ENCODE measurements around the gene CBX4.

CBX4 gene

GRCh38 chr17:79841369-79842135 lies 2.3 kb upstream of the CBX4 start:
- no peak for DNase-seq

- no peak for DNase-seq
These were observed 1.7 kb upstream of the CBX4 start for GRCh38 chr17:79840989-79841286.

DNA sequence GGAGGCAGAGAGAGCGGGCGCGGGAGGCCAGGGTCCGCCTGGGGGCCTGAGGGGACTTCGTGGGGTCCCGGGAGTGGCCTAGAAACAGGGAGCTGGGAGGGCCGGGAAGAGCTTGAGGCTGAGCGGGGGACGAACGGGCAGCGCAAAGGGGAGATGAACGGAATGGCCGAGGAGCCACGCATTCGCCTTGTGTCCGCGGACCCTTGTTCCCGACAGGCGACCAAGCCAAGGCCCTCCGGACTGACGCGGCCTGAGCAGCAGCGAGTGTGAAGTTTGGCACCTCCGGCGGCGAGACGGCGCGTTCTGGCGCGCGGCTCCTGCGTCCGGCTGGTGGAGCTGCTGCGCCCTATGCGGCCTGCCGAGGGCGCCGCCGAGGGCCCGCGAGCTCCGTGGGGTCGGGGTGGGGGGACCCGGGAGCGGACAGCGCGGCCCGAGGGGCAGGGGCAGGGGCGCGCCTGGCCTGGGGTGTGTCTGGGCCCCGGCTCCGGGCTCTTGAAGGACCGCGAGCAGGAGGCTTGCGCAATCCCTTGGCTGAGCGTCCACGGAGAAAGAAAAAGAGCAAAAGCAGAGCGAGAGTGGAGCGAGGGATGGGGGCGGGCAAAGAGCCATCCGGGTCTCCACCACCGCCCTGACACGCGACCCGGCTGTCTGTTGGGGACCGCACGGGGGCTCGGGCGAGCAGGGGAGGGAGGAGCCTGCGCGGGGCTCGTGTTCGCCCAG lies 1.2 kb upstream of the CBX4 start:
- DNase-seq = peak; percentile 15

- no peak for DNase-seq
These were observed 542 bp downstream of the CBX4 start for GRCh38 chr17:79838522-79839274.

GRCh38 chr17:79837888-79838521 lies 1.2 kb downstream of the CBX4 start:
- no peak for DNase-seq

DNA sequence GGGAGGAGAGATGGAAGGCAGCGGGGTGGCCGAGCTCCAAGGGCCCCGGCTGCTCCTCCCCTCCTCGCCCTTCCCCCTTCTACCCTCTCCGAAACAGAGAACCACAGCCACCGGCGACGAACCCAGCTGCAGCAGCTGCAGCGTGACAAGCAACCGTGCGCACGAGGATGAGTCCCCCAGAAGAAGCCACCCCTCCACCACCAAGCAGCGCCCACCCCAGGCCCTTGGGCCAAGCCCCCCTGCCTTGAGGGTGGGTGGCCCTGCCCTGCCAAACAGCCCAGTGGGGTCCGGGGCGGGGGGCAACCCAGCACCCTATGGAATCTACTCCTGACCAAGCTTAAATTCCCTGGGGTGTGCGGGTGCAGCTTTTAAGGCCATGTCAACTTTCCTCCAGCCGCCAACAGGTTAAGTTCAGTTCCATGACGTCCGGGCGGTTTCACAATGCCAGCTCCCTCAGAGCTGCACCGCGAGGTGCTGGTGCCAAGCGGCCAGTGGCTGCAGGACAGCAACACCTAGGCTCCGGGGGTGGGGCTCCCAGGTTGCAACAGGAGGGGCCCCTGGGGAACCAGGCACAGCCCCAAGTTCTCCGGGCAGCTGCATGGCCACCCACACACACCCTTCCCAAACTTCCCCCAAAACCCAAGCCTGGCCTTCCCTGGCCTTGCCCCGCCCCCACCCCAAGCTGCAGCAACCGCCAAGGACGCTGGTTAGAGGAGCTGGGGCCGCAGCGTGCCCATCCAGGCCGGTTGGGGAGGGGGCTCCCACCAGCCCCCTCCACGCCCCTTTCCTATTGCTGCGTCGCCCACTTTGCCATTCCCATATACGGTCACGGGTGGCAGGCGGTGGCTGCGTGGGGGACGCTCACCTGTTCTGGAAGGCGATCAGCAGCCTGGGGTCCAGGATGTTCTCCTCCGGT lies 2.0 kb downstream of the CBX4 start:
- peak; percentile 66 for DNase-seq

GRCh38 chr17:79836510-79836971 lies 2.7 kb downstream of the CBX4 start:
- DNase-seq = no peak

DNA sequence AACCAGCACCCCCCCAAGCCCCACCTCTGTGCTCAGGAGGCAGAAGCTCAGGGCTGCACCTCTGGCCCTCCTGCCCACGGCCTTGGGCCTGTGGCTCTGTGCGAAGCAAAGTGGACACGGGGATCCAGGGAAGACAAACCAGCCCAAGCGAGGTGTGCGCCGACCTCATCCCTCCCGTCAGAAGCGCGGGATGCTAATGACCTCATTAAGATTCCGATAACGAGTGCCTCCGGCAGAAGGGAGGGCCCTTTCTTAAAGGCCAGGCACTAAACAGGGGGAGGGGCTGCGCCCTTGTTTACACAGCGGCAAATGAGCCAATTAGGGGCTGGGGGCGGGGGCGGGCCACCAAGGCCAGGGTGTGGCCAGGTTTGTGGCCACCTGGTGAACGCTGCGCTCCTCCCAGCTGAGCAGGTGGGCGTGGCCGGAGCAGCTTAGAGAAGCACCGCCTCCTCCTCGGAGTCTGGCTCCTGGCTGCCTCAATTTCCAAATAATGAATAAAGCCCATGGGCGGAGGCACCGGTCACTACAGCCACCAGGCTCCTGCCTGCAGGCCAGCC lies 3.2 kb downstream of the CBX4 start:
- peak; percentile 92 for DNase-seq

DNA sequence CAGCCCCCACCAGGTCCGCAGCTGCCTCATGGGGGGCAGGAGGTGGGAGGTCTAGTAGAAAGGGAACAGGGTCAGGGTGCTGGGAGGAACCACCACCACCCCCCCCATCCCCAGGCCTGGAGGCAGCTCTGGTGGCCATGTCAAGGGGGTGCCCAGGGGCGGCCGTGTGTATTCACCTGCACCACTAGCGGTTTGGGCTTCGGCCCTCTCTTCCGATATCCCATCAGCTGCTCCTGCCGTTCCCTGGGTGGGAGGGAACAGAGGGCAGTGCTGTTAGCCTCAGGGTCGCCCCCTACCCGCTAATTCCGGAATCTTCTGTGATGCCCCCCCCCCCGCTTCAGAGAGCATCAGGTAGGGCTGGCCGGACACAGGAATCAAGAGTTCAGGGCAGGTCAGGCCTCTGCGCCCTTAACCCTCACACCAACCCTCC lies 3.8 kb downstream of the CBX4 start:
- no peak for DNase-seq

GRCh38 chr17:79834565-79835469 lies 4.4 kb downstream of the CBX4 start:
- no peak for DNase-seq

DNA sequence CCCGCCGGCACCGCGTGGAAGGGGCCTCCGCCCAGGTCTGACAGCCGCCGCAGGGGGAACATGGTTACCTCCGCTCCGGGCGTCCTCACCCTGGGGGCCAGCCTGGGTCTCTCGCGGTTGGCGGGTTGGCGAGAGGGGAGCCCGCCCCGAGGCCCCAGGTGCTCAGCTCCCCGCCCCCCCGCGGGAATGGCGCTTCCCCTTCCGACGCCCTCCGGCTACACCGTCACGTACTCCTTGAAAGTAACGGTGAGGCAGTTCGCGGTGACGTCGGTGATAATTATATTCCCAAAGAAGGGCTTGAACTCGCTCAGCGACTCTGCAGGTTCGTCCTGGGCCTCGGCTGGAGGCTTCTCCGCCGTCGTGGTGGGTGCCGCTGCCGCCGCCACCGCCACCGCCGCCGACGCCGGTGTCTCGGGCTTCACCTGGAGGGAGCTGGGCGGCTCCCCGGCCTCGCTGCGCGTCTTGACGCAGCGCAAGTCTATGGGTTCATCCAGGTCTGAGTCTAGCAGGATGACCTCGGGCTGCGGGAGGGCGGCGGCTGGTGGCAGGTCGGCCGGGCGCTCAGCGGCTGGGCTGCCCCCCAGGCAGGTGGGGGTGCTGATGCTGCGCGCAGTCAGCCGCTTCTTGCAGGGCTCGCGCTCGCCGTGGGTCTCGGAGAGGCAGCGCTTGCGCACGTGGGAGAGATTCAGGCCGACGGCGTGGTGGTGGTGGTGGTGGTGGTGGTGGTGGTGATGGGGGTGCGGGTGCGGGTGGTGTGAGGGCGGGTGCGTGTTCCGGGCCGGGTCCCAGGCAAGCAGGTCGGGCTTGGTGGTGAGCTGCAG lies 5.3 kb downstream of the CBX4 start:
- no peak for DNase-seq

- DNase-seq = no peak
These were observed 6.2 kb downstream of the CBX4 start for GRCh38 chr17:79833110-79833450.

- DNase-seq = no peak
These were observed 6.8 kb downstream of the CBX4 start for GRCh38 chr17:79832218-79833109.

- DNase-seq = no peak
These were observed 7.7 kb downstream of the CBX4 start for GRCh38 chr17:79831265-79832217.

- DNase-seq = no peak
These were observed 8.4 kb downstream of the CBX4 start for GRCh38 chr17:79830763-79831264.

GRCh38 chr17:79830303-79830702 lies 8.9 kb downstream of the CBX4 start:
- no peak for DNase-seq

DNA sequence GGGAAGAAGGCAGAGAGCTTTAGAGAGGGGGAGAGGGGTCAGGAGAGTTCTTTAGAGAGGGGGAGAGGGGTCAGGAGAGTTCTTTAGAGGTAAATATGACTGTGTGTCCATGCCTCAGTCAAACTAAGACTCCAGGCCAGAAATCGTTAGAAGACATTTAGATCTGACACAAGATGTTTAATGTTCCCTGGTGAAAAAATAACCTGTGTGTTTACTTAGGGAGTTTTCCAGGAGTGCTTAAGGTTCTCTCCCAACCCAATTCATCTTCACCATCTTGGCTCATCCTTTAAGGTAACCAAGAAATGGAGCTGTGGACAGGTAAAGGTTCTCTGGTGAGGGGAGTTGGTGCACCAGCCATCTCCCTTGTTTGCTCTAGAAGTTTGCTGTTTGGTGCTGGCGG lies 9.8 kb downstream of the CBX4 start:
- no peak for DNase-seq
